AG04449 (cell line): ENCODE measurements around the gene SPINK4.

Experiments used
- CTCF ChIA-PET: fragments of 350-600 bp; formaldehyde crosslinking; extraction: SDS; loops from one replicate; lab custom pipeline; 2021; ENCODE audit warnings: antibody characterized with exemption; lab: Yijun Ruan, JAX
- POLR2A ChIA-PET: fragments of 400-600, 350-600 bp; formaldehyde crosslinking; extraction: SDS; loops from one replicate; lab custom pipeline; 2020; ENCODE audit warnings: antibody characterized with exemption, inconsistent platforms; lab: Yijun Ruan, JAX
- DNase-seq: peaks from one replicate; pipeline ENCODE4 v3.0.0-alpha.2; 2010; ENCODE audit warnings: low read depth, low spot score
- H3K4me3 ChIP-seq: 2 replicates; pipeline ENCODE4 v1.5.1; 2011; ENCODE audit warnings: low read depth, mild to moderate bottlenecking, control low read depth, low read length
- CTCF ChIP-seq: IDR thresholded peaks from one replicate; pipeline ENCODE4 v1.5.1; 2011; ENCODE audit warnings: mild to moderate bottlenecking, moderate library complexity, low read length, control low read depth, inconsistent platforms; ENCODE audit not compliant: insufficient read depth; ENCODE audit errors: missing control alignments

SPINK4 gene

GRCh38 chr9:33232815-33233214 lies 7.2 kb upstream of the SPINK4 start:
- no peak overlapping the region for H3K4me3 ChIP-seq
- ChIA-PET POLR2A (interaction anchor here (1.6 to 3.2 kb wide), 2 partner anchors 67 to 207 kb away, joined by 5 to 16 read pairs; partner anchors contain the start of gene DNAJA1), CTCF (interaction anchor here (0.7 to 3.0 kb wide), 6 partner anchors 9 to 156 kb away, joined by 3 to 9 read pairs (median 4); partner anchors contain the start of gene SMU1)
- TF ChIP-seq CTCF = no peak
- DNase-seq = no peak

GRCh38 chr9:33233626-33234342 lies 6.2 kb upstream of the SPINK4 start:
- peak; percentile 88 for DNase-seq
- ChIA-PET CTCF (interaction anchor here (0.7 to 6.6 kb wide), 6 partner anchors 7 to 157 kb away, joined by 3 to 47 read pairs (median 6); partner anchors contain the start of gene SMU1), POLR2A (interaction anchor here (1.2 to 3.2 kb wide), 3 partner anchors 68 to 208 kb away, joined by 4 to 16 read pairs (median 5); partner anchors contain the start of genes DNAJA1 and SMU1)
- TF ChIP-seq CTCF = no peak
- no peak overlapping the region for H3K4me3 ChIP-seq

- no peak for DNase-seq
- no peak for TF ChIP-seq CTCF
- ChIA-PET POLR2A (interaction anchor here (1.2 to 3.2 kb wide), 2 partner anchors 158 to 209 kb away, joined by 4 to 16 read pairs; partner anchors contain the start of genes DNAJA1 and SMU1), CTCF (interaction anchor here (1.4 to 6.6 kb wide), 3 partner anchors 8 to 156 kb away, joined by 5 to 47 read pairs (median 9); no protein-coding TSS in a partner anchor)
- H3K4me3 ChIP-seq = no peak overlapping the region
Observed at GRCh38 chr9:33234511-33235467, 5.2 kb upstream of the SPINK4 start.

- TF ChIP-seq CTCF = no peak
- POLR2A ChIA-PET = no interaction called here
- no peak for DNase-seq
- no peak overlapping the region for H3K4me3 ChIP-seq
- CTCF ChIA-PET = interaction anchor here (1.1 to 6.6 kb wide), 4 partner anchors 10 to 157 kb away, joined by 3 to 47 read pairs (median 4); no protein-coding TSS in a partner anchor
Observed at GRCh38 chr9:33236571-33236970, 3.4 kb upstream of the SPINK4 start.

- H3K4me3 ChIP-seq = no peak overlapping the region
- ChIA-PET POLR2A (no interaction called here), CTCF (interaction anchor here (0.7 to 1.5 kb wide), 2 partner anchors 8 to 15 kb away, joined by 3 to 10 read pairs; no protein-coding TSS in a partner anchor)
- TF ChIP-seq CTCF = no peak
- no peak for DNase-seq
Observed at GRCh38 chr9:33241298-33241697, 1.3 kb downstream of the SPINK4 start.
